22Rv1 (cell line): ENCODE results near the gene NEDD4L.

Source experiments
- H3K27ac ChIP-seq: fragments of 450-650 bp; 2 replicates; pipeline ENCODE4 v1.5.1; 2017
- CTCF ChIP-seq: fragments of 450-650 bp; IDR thresholded peaks from 2 replicates; pipeline ENCODE4 v1.5.1; 2017; ENCODE audit warnings: mild to moderate bottlenecking
- ZFX ChIP-seq: fragments of 450-650 bp; IDR thresholded peaks from 2 replicates; pipeline ENCODE4 v1.6.1; 2017; ENCODE audit warnings: antibody characterized with exemption, borderline replicate concordance

NEDD4L gene

GRCh38 chr18:58385472-58385871 lies 341.4 kb downstream of the NEDD4L start:
- TF ChIP-seq ZFX (no peak), CTCF (no peak)
- H3K27ac ChIP-seq = no peak overlapping the region

GRCh38 chr18:58386780-58387179 lies 342.8 kb downstream of the NEDD4L start:
- no peak overlapping the region for H3K27ac ChIP-seq
- TF ChIP-seq ZFX = no peak
- no peak for TF ChIP-seq CTCF

- H3K27ac ChIP-seq = no peak overlapping the region
- TF ChIP-seq CTCF (no peak), ZFX (no peak)
Observed at GRCh38 chr18:58387716-58388115, 343.7 kb downstream of the NEDD4L start.

GRCh38 chr18:58388736-58389135 lies 344.7 kb downstream of the NEDD4L start:
- TF ChIP-seq CTCF = no peak
- TF ChIP-seq ZFX = no peak
- no peak overlapping the region for H3K27ac ChIP-seq

- TF ChIP-seq ZFX (no peak), CTCF (no peak)
- H3K27ac ChIP-seq = no peak overlapping the region
Observed at GRCh38 chr18:58389745-58390144, 345.7 kb downstream of the NEDD4L start.

- no peak overlapping the region for H3K27ac ChIP-seq
- TF ChIP-seq ZFX (no peak), CTCF (no peak)
Observed at GRCh38 chr18:58390399-58390798, 346.4 kb downstream of the NEDD4L start.

GRCh38 chr18:58391231-58391825 lies 347.3 kb downstream of the NEDD4L start:
- TF ChIP-seq ZFX = no peak
- TF ChIP-seq CTCF = no peak
- no peak overlapping the region for H3K27ac ChIP-seq
